NCI-H1105 (cell line): ENCODE results near the gene RIMS3.
"Not testable (repeated sequence)": the region's sequence is repeated elsewhere in the genome, so short reads cannot be mapped to it uniquely, and the experiment has no call there.

Source experiments
- DNase-seq: peaks from one replicate; lab custom pipeline; 2025; lab: John Stamatoyannopoulos, UW

RIMS3 gene

DNA sequence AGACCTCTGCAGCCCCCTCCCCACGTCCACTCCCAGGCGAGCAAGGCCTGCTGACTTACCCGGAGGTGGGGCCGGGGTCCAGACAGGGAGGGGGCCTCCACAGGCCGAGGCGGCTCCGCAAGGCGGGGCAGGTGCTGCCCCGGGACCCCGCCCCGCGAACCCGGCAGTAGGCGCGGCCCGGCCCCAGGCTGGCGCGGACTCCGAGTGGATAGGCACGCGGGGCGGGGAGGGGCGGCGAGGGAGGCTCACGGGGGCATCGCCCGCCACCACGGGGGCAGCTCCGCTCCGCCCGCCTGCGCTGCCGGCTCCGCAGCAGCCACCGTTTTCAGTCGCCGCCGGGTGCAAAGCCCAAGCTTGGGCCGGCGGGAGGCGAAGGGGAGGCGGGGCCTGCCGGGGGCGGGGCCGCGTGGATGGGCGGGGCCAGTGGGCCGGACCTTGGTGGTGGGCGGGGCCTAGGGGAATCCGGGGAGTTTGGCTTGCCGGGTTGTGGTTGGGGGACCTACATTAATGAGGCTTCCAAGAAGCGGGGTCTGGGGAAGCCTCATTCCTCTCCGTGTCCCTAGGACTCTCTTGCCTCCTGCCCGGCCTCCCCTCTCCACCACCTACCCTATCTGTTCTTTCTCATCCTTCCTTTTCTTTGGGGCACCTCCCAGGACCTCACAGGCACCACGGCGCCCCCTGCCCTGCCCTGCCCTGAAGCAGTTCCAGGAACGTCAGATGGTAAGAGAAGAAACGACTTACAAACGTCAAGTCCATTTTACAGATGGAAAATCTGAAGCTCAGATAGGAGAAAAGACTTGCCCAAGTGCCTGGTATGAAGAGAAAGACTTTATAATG lies at the start of gene RIMS3:
RIMS3 (minus strand) TSS at position 348 of the 837 bp plus-strand sequence. CDS start 23,757 bp downstream, outside the sequence.
- peak; percentile 69 for DNase-seq

DNA sequence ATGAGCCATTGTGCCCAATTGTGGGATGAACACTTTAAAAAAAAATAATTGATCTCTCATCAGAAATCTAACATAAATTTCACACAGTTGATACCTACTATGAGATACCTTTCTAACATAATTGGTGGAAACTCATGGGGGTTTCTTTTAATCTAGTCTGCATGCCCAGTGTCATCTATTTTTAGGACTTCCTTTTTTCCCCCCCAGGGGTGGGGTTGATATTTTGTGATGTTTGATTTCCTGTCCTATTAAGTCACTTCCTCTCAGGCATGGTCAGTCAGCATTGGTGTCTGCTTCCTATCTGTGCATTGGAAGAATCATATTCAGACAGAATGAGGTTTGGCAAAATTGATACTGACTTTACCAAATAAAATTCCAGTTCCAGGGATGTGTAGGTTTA lies 47.5 kb upstream of the RIMS3 start:
- DNase-seq, result no peak

DNA sequence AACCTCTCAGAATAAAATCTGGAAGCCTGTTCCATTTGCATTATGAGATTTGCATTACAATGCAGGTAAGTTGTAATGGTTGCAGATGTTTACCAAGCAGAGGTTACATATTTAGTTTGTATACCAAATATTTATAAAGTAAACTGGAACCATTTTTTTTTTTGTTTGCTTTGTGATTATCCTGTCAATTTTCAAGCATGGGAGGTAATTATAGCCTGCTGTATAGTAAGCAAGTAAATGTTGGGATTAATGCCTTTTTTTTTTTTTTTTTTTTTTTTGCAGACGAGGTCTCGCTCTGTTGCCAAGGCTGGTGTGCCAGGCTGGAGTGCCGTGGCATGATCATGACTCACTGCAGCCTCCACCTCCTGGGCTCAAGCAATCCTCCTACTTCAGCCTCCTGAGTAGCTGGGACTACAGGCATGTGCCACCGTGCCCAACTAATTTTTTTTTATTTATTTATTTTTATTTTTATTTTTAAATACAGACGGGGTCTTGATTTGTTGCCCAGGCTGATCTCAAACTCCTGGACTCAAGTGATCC lies 47.0 kb upstream of the RIMS3 start:
- DNase-seq, result peak; percentile 46

DNA sequence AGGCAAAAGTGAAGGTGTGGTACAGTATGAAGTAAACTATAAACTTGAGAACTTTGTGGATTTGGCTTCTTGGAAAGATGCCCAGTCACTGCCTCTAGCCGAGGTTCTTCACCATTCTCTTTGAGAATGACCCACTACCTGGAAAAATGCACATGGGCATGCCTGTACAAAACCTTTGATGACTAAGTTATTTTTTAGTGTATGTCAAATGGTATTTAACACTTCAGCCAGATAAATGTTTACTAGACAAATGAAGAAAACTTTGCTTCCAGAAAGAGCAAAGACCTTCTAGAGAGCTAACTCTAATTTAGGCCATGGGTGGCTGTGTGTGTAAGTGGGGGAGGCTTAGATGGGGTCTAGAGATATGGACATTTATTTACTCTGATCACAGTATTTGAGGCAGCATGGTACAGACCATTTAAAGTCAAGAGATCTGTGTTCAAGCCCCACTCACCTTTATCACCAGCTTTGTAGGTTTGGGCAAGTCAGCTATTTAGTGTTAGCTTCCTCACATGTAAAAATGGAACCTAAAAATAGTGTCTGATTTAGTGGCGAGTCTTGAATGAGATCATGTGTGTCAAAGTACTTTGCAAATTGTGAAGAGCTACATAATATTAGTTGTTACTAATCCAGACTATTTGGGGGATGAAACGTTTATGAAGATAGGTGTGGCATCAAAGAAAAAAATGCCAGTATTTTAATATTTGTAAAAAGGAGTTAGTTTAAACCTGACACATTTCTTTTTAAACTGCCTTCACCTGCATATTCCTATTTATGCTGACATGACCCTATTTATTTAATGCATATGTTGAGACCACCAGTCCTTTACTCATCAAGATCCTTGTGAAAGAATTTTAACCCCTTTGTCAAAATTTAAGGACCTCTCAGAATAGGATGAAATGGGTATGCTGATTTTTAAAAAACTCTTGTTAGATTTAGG lies 46.3 kb upstream of the RIMS3 start:
- no peak for DNase-seq

DNA sequence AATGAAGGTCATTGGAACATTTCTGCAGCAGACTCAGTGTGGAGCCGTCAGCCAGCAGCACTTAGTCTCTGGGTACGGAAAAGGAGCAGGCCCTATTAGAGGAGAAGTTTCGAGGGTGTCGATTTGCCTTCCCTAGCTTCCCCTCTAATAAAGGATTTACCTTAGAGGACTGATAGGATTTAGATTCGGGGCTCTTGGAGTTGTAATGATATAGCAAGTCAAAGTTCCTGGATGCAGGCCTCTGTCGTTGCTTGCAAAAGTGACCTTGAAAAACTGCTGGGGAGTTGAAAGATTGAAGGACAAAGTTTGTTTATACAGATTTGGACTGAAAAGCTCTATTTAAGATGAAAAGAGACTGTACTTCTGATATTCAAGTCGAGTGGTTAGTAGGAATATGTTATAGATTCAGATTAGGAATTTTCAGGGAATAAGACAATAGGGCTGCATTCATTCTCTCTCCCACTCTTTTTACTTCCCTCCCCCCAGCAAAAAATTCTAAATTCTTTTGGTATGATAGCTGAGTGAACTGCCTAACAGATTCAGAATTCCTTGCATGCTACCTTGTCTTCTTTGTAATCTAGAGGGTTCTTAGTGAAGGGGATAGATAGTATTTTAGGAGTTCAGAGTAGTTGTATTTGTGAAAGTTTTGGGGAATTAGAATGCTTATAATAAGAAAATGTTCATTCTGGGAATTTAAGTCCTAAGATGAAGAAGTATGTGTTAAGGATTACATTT lies 45.3 kb upstream of the RIMS3 start:
- DNase-seq, result no peak

DNA sequence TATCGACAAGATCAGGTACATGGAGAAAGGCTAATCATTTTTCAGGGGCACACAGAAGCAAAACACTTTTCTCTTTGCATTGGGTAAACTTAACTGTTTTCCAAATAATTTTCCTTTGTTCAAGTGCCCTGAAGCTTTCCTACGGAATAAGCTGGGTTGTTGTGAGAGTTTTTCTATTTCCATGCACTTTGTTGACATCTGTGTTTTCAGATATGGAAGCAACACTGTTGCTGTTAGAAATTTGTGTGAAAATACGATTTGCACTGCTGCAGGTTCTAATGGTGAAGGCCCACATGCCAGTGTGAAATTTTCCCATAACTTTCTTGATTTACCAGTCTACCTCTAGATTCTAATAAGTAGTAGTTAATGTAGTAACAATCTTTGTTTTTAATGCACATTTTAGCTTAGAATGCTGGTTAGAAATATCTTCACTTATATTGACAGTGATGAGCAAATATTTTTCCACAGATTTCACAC lies 44.4 kb upstream of the RIMS3 start:
- no peak for DNase-seq

DNA sequence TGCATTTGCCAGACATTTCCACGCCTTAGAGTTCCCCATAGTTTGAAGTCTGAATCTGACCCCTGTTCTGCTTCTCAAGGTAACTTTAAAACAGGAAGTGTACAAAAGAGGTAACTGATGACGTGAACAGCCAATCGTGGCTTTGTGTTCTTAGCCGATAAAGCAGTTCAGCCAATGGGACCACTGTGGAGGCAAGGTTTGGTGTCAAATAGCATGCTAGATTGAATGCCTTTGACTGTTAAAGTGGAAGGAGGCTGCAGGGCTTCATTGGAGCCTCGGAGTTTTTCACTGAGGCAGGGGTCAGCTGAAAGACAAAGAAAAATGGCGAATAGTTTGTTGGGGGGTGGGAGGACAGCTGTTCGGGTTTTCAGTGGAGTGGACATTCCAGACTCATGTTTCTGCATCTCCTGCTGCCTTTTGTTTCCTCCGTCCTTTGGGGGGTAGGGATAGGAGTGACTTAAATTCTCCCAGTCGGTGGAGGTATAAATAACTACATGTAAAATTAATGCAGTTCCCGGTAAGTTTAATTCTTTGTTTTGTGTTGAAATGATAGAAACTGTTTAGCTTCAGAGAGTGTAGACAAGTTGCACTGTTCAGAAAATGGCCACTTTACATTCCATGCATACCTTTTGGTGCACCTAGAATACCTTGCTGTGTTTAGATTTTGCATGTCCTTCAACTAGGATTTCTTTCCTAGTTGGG lies 43.8 kb upstream of the RIMS3 start:
- peak; percentile 88 for DNase-seq

DNA sequence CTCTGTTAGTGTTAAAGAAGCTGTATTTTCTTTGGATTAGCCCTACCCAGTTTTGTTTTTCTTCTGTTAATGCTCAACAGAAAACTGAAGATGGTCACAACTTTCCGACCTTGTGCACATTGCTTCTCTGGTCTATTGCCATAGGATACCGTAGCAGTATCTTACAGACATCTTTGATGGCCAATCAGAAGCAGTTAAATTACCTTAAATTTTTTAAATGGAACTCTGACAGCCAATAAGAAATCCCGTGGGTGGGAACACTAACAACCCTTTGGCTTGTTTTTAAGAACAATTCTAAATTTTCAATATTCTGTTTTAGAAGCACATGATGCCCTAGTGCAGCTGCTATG lies 43.2 kb upstream of the RIMS3 start:
- peak; percentile 69 for DNase-seq

DNA sequence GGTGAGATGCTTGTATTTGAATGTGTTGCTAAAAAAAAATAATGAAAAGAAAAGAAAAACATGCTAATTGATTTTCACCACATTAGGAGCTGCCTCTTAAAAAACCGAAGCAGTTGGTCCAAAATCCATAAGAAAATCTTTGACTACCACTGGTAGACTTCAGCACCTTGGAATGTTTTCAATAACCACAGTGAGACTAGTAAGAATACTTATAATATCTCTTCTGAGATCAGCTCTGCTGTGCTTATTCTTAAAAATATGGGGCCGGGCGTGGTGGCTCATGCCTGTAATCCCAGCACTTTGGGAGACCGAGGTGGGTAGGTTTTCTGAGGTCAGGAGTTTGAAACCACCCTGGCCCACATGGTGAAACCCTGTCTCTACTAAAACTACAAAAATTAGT lies 41.1 kb upstream of the RIMS3 start:
- DNase-seq, result no peak

DNA sequence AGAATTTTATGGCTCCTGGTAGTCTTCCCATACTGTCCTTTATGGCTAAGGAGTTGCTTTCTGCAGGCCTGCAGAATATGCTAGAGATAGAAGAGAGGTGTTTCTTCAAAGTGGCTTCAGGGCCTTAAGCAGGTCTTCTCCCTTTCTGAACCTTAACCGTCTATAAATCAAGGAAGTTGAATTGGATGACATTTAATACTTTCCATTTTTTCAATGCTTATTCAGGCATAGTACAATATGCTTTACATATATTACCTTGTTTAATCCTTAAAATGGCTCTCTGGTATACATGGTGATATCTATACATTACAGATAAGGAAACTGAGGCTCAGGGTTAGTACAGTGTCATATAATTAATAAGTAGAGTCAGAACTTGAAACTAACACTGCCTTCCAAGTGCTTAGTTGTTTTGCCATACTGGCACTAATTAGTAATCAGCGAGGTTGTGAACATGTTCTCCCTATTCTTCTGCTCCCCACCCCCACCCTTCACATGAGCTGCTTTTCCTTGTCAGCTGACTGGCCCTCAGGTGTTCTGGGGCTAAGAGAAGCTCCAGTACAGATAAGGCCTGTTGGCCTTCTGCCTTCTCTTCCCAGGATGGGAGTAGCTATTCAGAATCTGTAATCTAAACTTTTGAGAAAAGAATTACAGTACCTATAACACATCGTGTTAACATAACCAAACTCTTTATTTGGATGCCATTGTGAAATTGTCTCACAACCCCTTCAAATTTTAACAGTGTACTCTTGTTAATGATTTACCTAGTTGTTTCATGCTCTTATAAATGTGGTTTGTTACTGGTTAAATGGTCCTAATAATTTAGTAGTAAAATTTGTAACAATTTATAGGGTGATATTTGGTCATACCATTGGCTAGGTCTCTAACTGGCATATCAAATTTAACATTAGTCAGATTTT lies 39.6 kb upstream of the RIMS3 start:
- DNase-seq, result no peak

DNA sequence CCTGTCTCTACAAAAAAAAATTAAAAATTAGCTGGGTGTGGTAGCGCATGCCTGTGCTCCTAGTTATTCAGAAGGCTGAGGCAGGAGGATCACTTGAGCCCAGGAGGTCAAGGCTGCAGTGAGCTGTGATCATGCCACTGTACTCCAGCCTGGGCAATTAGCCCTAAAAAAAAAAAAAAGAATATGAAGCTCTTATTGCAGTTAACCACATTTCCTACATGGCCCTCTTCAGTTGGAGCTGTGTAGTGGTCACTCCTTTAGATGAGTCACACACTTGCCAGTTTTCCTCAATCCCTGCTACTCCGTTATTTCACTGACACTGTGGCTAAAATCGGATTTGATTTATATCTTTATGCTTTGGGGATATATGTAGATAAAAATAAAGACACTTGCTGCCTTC lies 37.8 kb upstream of the RIMS3 start:
- no peak for DNase-seq

DNA sequence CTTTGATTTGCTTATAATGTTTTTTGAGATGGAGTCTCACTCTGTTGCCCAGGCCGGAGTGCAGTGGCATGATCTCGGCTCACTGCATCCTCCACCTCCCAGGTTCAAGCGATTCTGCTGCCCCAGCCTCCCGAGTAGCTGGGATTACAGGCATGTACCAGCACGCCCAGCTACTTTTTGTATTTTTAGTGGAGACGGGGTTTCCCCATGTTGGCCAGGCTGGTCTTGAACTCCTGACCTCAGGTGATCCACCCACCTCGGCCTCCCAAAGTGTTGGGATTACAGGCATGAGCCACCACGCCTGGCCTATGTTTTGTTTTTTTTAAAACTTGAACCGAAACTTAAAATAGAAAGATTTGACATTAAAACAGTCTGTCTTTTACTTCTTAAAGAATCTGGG lies 37.3 kb upstream of the RIMS3 start:
- not testable (repeated sequence) for DNase-seq

DNA sequence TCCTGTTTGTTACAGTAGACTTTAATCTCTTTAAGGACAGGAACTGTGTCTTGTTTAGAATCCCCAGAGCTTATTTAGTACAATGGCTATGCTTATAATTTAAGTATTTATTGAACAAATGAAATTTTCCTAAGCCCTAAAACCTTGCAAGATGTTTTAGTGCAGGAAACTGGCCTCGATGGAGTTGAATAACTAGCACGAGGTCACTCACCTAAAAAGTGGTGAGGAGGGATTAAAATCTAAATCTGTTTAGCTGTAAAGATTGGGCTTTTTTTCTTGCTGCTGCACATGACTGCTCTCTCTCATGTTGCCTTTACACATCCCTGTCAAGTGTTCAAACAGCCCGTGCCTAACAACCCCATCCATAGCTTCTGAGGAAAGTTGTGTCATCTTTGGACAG lies 36.2 kb upstream of the RIMS3 start:
- DNase-seq, result no peak

DNA sequence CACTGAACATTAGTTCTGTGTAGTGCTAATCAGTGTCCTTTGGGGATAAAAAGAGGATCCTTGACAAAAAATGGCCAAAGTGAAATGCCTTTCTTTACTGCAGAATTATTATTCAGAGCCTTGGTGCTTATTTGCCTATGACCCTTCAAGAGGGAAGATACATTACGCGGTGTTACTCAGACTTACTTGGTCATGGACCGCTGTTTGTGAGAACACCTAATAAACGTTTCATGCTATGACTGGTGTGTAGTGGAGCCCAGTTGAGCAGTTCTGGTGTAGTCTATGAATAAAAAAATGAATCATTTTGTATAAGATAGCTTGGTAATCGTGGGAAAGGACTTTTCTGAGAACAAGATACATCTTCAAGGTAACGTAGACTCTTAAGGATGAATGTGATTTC lies 34.3 kb upstream of the RIMS3 start:
- DNase-seq, result no peak

DNA sequence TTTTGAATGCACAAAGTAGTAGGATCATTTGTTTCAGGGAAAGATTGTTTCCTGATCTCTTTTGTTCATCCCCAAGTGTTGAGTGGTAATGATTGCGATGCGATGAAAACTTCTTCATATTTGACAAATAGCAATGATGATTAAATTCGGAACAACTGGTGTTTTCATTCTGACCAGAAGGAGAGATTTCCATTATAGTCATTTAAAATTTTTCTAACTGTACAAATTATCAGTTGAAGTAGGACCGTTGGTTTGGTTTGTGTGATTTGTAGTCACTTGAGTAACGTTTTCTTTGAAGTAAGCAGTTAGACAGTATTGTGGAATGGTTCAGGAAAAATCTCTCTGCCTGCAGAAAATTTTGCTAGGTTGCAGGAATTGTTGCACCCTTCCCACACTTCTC lies 32.0 kb upstream of the RIMS3 start:
- DNase-seq, result no peak

DNA sequence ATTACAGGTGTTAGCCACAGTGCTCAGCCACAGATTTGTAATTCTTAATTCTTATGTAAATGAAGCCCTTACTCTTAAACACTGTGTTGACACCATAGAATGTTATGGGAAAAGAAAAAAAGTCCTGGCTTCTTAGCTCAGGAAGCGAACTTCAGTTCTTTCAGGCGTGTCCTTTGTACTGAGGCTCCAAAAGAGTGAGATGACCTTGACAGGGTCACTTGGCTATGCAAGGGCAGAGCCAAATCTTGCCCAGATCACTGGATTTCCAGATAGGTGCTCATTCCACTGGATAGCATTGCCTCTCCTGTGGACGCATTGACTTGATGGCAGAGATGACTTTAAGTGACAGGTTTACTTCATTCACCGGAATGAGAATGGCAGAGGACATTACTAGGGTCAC lies 30.8 kb upstream of the RIMS3 start:
- DNase-seq, result no peak

DNA sequence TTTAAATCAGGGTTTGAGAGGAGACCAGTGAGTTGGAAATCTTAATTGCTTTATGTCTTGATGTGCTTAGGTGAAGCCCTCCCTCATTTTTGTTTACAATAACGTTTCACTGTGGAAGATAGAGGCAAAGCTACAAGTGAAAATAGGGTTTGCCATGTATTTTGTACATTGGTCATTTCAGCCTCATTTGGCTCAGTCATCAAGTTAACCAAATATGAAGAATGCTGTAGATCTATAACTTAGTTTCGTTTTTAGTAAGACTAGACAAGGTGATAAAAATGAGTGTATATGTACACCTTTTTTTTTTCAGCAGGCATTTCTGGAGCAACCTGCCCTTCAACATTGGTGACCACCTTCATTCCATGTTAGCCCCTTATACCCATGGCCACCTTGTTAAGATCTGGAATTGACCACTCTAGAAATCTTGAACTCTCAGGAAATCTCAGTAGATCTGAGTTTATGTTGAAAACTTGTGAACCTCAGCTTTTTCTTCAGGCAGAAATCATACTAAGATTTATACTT lies 28.9 kb upstream of the RIMS3 start:
- no peak for DNase-seq

DNA sequence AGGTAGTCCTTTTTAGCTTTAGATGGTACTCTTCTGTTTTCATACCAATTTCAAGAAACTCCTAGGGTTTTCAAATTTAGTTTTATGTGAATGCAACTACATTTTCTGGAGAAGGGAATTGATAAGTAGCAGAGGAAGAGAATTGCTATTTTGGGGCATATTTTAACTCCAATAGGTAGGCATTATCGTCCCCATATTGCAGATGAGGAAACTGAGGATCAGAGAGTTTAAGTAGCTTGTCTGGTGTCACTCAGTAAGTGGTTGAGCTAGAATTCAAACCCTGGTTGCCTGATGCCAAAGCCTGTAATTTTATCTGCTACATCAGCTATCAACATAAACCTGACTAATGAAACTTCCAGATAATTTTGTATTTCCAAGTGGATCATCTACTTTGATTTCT lies 27.9 kb upstream of the RIMS3 start:
- no peak for DNase-seq

DNA sequence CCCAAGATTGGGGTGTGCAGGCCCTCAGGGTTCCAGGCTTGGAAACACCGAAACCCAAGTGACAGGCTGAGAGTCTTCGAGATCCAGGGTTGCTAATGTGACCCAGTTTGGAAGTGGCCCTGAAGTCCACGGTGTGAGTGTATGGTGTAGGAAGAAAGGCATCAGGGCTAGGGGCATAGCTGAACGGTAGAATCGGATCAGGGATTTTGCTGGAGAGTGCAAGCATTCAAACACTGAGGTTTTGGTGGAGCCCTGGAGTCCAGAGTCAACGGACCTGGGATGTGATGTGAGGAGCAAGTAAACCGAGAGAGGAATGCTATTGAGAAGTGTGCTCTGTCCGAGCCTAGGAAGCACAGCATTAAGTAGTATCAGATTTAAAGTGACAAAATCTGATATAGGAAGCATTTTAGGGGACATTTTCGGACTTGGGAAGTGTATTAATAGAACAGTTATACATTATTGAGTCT lies 27.0 kb upstream of the RIMS3 start:
- DNase-seq, result no peak
